ENCODE measurements around the gene XPNPEP3. TPM values are rescaled to one million over a fixed set of nuclear protein-coding genes. Genes with fewer than 3 reads are reported as not detected.

XPNPEP3 gene
- total RNA-seq, result 16.2 and 20.7 TPM in 2 replicates

DNA sequence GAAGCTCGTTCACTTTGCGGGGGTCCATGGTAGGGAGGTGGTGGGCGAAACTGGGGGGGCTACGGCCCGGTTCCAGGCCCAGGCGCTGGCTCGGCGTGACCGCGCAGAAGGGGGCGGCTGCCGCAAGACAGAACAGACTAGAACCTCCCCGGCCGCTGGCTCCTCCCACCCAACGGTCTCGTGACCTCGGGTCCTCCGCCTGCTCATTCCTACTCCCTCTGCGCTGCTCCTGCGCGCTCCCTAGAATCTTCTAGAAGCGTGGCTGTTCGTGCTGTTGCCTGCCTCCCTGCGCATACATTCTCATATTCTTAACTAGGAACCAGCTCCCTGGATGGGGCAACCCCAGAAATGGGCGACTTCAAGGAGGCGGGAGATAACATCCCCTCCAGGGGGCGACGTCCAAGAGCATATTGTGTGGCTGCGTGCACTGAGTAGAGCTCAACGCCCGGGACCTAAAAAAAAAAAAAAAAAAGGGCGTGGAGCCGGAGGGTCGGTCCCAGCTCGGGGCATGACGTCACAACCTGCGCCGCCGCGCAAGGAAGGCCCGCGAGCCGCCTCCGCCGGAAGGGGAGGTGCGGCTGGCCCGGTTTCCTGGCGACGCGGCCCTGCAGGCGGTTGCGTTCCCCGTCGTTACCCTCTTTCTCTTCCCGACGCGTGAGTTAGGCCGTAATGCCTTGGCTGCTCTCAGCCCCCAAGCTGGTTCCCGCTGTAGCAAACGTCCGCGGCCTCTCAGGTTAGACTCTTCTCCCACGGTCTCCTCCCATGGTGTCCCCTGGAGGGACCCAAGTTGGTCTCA is at the start of gene XPNPEP3, which contains the start of gene ST13:
XPNPEP3 (plus strand) TSS at position 636 of the 796 bp plus-strand sequence; CDS start at position 670, 34 bp downstream.
ST13 (minus strand) TSS at position 127 of the 796 bp plus-strand sequence; CDS start at position 28, 99 bp downstream.

DNA sequence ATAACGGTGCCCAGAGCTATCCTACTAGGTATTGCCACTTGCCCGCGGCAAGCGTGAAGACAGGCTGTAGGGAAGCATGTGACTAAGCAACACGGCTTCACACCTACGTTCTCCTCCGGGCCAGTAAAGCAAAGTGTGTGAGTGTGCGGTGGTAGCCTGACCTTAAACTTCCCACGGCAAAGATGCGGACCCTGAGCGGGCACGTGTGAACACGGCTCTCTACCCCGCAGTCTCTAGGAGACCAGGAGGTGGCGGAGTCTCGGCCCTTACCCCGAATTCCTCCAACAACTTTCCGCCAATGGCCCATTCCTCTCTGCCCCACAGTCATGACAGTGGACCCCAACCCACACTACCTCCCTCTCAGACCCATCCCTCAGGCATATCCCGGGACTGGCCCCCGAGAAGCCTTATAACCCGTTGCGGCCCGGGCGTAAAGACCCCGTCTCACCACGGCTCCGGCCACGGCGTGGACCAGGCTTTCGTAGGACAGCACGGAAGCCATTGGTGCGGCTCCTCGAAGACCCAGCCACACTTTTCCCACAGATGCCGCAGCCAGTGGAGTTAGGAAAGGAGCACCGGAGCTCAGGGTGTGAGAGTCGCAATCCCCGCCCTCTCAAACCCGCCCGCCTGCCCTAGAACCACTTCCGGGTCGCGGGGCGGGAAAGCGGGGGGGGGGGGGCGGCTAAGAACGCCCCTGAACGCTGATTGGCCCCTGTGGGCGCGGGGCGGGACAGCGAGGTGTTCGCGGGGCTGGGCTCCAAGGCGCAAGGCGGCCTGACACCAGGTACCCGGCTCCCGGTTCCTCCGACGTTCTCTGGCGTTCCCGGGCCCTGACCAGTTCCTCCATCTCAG is 38.0 kb upstream of the XPNPEP3 start, which contains the start of gene SLC25A17:
SLC25A17 (minus strand) TSS at position 600 of the 852 bp plus-strand sequence; CDS start at position 502, 98 bp downstream.

DNA sequence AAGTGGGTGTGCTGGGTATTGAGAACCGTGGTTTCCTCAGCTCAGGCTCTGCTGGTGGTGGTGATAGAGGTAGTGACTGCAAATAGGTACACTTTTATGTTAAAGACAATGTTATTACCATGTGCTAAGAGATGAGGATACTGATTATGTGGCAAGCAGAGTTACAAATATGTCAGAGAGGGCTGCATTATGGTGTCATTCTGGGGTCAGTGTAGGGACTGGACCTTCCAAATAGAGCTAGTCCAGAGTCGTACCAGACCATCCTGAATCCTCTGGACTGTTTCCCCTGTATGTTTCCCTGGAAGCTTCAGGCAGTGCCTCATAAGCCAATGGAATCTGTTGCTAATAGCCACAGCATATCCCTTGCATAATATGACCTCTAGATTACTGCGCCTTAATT is 5.1 kb downstream of the XPNPEP3 start, which contains the start of gene DNAJB7:
DNAJB7 (minus strand) TSS at position 101 of the 400 bp plus-strand sequence. CDS start 119 bp downstream, outside the sequence.

DNA sequence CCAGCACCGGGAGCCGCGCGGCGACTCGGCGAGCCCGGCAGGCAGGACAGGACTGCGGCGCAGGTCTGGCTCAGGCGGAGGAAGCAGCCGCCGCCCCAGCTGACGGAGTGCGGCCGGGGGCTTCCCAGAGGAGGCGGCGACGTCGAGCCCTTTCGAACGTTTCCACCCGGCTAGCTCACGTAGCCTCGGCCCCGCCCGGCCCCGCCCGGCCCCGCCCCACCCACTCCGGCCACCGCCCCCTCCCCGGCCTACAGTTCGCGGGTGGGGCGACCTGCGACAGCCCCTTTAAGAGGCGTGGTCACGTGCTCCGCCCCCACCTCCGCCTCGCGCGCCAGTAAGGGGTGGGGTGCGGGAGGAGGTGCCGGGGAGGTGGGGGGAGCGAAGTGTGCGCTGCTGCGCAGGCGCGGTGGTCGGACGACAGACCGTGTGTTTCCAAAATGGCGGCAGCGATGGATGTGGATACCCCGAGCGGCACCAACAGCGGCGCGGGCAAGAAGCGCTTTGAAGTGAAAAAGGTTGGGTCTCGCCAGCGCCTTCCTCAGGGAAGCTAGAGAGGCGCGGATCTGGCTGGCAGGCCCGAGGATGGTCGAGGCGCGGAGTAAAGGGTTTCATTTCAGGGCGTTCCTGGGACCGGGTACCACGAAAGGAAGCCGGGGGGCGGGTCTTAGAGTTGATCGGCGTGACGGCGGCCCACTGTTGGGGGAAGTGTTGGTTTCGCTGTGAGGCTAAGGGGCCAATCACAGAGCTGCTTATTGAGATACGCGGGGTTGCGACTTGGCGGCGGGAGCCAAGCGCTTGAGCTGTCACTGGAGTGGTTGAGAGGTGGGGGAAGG is 94.2 kb downstream of the XPNPEP3 start, which contains the start of gene RBX1:
RBX1 (plus strand) TSS at position 417 of the 833 bp plus-strand sequence; CDS start at position 438, 21 bp downstream.

Small RNA genes lying within 50 kb of the gene (small RNA-seq; reads per million reads assigned to genes)
- gene MIR4766 (0.87 reads per million, percentile 53 among the genes with 10 or more reads in this experiment), gene RF00017 (not detected), gene RNU6-379P (not detected)

Other genes starting within 250 kb of the XPNPEP3 start
- gene MRTFA, start 220.4 kb upstream of the XPNPEP3 start, total RNA-seq, result 22.3 and 23.1 TPM in 2 replicates
- 0.37 TPM in 1 of 2 replicates, not detected in the other for gene MCHR1, start 177.7 kb upstream of the XPNPEP3 start, total RNA-seq
- 17.3 and 21.1 TPM in 2 replicates for gene SLC25A17, start 37.8 kb upstream of the XPNPEP3 start, total RNA-seq
- 172 and 183 TPM in 2 replicates for gene ST13, start 509 bp upstream of the XPNPEP3 start, total RNA-seq
- gene DNAJB7, start 5.0 kb downstream of the XPNPEP3 start, total RNA-seq, result not detected in 2 replicates
- gene RBX1, start 94.2 kb downstream of the XPNPEP3 start, total RNA-seq, result 56.3 and 63.6 TPM in 2 replicates
- gene EP300, start 235.4 kb downstream of the XPNPEP3 start, total RNA-seq, result 38.2 and 64.9 TPM in 2 replicates

Data from subcutaneous preadipocyte (primary cell).